ENCODE results near the gene SLC24A4. TPM values are rescaled to one million over a fixed set of nuclear protein-coding genes. Genes with fewer than 3 reads are reported as not detected.

The SLC24A4 gene
- total RNA-seq, 1 experiment from 2014 or later = not detected

DNA sequence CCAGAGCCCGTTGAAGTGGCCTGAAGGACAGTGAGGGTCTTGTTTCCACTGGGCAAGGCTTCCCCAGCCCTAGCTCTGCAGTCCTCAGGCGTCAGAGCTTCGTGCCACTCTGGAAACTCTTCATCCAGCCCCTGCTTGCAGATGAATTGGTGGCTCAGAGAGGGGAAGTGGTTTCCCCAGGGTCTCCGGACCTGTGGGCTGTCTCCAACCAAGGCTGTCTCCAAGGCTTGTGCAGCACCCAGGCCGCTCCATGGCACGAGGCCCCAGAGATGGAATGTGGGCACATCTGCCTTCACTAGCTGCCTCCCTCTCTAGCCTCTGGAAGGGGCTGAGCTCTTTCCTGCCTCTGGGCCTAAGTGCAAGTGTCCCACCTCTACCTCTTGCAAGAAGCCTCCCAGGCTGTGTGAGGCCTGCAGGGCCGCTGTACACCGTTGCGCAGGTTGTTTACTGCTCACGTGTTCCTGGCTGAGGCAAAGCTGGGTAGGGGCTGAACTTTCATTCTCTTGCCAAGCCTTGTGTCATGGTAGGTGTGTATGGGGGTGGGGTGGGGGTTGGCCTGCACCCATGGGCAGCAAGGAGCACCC, 201.7 kb downstream of the SLC24A4 start:
- Histone ChIP-seq H3K27ac (ENCODE audit: low read depth, low read length) (no peak overlapping the region), H3K27me3 (ENCODE audit: insufficient read depth, low read length) (no peaks in the 10 kb centered on the region), H3K4me1 (ENCODE audit: control insufficient read depth in 1 of 2, insufficient read depth in 2 of 2, low read length in 2 of 2) (no peaks in the 10 kb centered on the region; a peak in 1 of 4 replicates), H3K36me3 (ENCODE audit: control insufficient read depth in 1 of 2, insufficient read depth in 2 of 2, low read length in 2 of 2) (no peaks in the 10 kb centered on the region), H3K79me2 (ENCODE audit: insufficient read depth, low read length) (peaks cover 22% of the 10 kb centered on the region; the same call in 1 of the 2 replicates), H3K4me3 (replicated peaks in 1 of 2; ENCODE audit: low read depth in 1 of 2, low read length in 2 of 2) (no peak overlapping the region), H3K9me2 (ENCODE audit: insufficient read depth) (no peaks in the 10 kb centered on the region), H3K9me3 (ENCODE audit: control insufficient read depth in 1 of 2, insufficient read depth in 1 of 2, low read depth in 1 of 2, low read length in 2 of 2) (no peaks in the 10 kb centered on the region), H2AFZ (ENCODE audit: low read depth, low read length, poor library complexity, severe bottlenecking) (no peak overlapping the region), H3K4me2 (ENCODE audit: low read length) (no peak overlapping the region), H4K20me1 (ENCODE audit: insufficient read depth) (no peaks in the 10 kb centered on the region), H3K9ac (ENCODE audit: low read length) (no peak overlapping the region)
- ChIA-PET RAD21 (ENCODE audit: low non-redundant PET in 1 of 2, low total read pairs in 2 of 2, uncharacterized antibody in 2 of 2, unreplicated experiment in 2 of 2) (no interaction called here), POLR2A (no interaction called here), CTCF (no interaction called here)
- ATAC-seq = no peak
- TF ChIP-seq ELF1 (IDR thresholded peaks at IDR 0.05; ENCODE audit: borderline replicate concordance, low read depth) = no peak
- no peak for DNase-seq (ENCODE audit: low read depth, low spot score)
- intact Hi-C loops (cut with micrococcal nuclease) = no loop called here
- no TSS peak for BruUV-seq (replicated peaks)

DNA sequence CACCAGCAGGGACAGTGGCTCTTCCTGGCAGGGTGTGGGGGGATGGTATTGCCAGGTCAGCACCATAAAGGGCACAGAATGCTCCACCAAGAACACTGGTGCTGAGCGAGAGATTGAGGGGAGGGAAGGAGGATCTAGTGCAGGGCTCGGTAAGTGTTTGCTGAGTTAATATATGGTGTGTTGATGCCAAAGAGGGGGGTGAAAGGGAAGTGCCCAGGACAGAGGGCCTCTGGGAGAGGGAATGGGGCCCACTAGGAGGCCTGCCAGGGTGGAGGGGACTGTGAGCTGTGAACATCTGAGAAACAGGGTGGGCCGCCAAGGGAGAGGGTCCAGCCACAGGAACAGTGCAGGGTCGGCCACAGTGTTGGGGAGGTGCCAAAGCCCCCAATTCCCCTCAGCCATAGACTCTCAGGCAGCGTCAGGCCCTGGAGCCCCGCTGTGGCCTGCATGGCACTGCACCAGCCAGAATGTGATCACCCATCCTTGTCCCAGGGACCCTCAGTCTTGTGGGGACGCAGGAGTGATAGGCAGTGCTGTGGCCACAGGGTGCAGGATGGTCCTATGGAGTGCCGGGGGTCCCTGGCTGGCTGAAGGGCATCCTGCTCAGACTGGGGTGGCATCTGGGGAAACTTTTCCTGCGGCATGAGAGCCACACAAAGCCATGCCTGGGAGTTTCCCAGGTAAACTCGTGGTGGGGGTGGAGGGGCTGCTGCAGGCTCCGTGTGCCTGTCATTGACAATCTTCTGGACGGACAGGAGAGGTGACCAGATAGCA, 202.5 kb downstream of the SLC24A4 start:
- no peaks in the 10 kb centered on the region for H4K20me1 ChIP-seq (ENCODE audit: insufficient read depth)
- H3K79me2 ChIP-seq (ENCODE audit: insufficient read depth, low read length) = peaks cover 26% of the 10 kb centered on the region; the same call in 1 of the 2 replicates
- H3K9ac ChIP-seq (ENCODE audit: low read length) = no peak overlapping the region
- H2AFZ ChIP-seq (ENCODE audit: low read depth, low read length, poor library complexity, severe bottlenecking) = no peak overlapping the region
- TF ChIP-seq SP1 (IDR thresholded peaks at IDR 0.05; ENCODE audit: low read depth) = no peak
- no peak for TF ChIP-seq POLR2AphosphoS5 (IDR thresholded peaks at IDR 0.05; ENCODE audit: low read depth, low read length)
- TF ChIP-seq, protein P1, sequence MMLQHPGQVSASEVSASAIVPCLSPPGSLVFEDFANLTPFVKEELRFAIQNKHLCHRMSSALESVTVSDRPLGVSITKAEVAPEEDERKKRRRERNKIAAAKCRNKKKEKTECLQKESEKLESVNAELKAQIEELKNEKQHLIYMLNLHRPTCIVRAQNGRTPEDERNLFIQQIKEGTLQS (IDR thresholded peaks at IDR 0.05) = no peak
- no peak for TF ChIP-seq SIN3A (IDR thresholded peaks at IDR 0.05; ENCODE audit: low read depth)
- TF ChIP-seq ZNF274 (IDR thresholded peaks at IDR 0.05; ENCODE audit: low read depth, low read length) = no peak
- no peak for TF ChIP-seq EGR1 (IDR thresholded peaks at IDR 0.05; ENCODE audit: low read depth)
- no peak for TF ChIP-seq YY1 (IDR thresholded peaks at IDR 0.05; ENCODE audit: extremely low read depth, insufficient replicate concordance, low read depth, low read length)
- no peak for TF ChIP-seq EZH2phosphoT487 (IDR thresholded peaks at IDR 0.05; ENCODE audit: borderline replicate concordance)
- no peak for TF ChIP-seq CEBPB (IDR thresholded peaks at IDR 0.05; ENCODE audit: low read depth)
- no peak for TF ChIP-seq JUND (IDR thresholded peaks at IDR 0.05)
- TF ChIP-seq, protein P2, sequence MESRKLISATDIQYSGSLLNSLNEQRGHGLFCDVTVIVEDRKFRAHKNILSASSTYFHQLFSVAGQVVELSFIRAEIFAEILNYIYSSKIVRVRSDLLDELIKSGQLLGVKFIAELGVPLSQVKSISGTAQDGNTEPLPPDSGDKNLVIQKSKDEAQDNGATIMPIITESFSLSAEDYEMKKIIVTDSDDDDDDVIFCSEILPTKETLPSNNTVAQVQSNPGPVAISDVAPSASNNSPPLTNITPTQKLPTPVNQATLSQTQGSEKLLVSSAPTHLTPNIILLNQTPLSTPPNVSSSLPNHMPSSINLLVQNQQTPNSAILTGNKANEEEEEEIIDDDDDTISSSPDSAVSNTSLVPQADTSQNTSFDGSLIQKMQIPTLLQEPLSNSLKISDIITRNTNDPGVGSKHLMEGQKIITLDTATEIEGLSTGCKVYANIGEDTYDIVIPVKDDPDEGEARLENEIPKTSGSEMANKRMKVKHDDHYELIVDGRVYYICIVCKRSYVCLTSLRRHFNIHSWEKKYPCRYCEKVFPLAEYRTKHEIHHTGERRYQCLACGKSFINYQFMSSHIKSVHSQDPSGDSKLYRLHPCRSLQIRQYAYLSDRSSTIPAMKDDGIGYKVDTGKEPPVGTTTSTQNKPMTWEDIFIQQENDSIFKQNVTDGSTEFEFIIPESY (IDR thresholded peaks at IDR 0.05; ENCODE audit: extremely low read depth, insufficient replicate concordance, low read length) = no peak
- TF ChIP-seq POLR2A (IDR thresholded peaks at IDR 0.05; ENCODE audit: borderline replicate concordance, extremely low read depth, insufficient read depth, insufficient read length) = no peak
- no peak overlapping the region for H3K27ac ChIP-seq (ENCODE audit: low read depth, low read length)
- DNase-seq (ENCODE audit: low read depth, low spot score) = no peak
- H3K36me3 ChIP-seq (ENCODE audit: control insufficient read depth in 1 of 2, insufficient read depth in 2 of 2, low read length in 2 of 2) = no peaks in the 10 kb centered on the region
- RAD21 ChIA-PET (ENCODE audit: low non-redundant PET in 1 of 2, low total read pairs in 2 of 2, uncharacterized antibody in 2 of 2, unreplicated experiment in 2 of 2) = no interaction called here
- no peak overlapping the region for H3K4me3 ChIP-seq (replicated peaks in 1 of 2; ENCODE audit: low read depth in 1 of 2, low read length in 2 of 2)
- H3K4me1 ChIP-seq (ENCODE audit: control insufficient read depth in 1 of 2, insufficient read depth in 2 of 2, low read length in 2 of 2) = no peaks in the 10 kb centered on the region; a peak in 1 of 4 replicates
- POLR2A ChIA-PET = no interaction called here
- CTCF ChIA-PET = no interaction called here
- no TSS peak for BruUV-seq (replicated peaks)
- no peaks in the 10 kb centered on the region for H3K9me3 ChIP-seq (ENCODE audit: control insufficient read depth in 1 of 2, insufficient read depth in 1 of 2, low read depth in 1 of 2, low read length in 2 of 2)
- intact Hi-C loops (cut with micrococcal nuclease) = no loop called here
- no peaks in the 10 kb centered on the region for H3K9me2 ChIP-seq (ENCODE audit: insufficient read depth)
- no peaks in the 10 kb centered on the region for H3K27me3 ChIP-seq (ENCODE audit: insufficient read depth, low read length)
- H3K4me2 ChIP-seq (ENCODE audit: low read length) = no peak overlapping the region
- ATAC-seq = no peak
